Colonic mucosa (tissue), 4 donors: Measurements from ENCODE around the gene ECSCR. TPM values are rescaled to one million over a fixed set of nuclear protein-coding genes. Genes with fewer than 3 reads are reported as not detected.

Experiments
- DNase-seq: peaks from one replicate; pipeline ENCODE4 v3.0.0-alpha.2; 2020
- H3K27ac ChIP-seq: fragments of 200-600 bp; one replicate; pipeline ENCODE4 v1.8.0; 2021
- H3K27me3 ChIP-seq: fragments of 200-600 bp; one replicate; pipeline ENCODE4 v1.8.0; 2021
- H3K36me3 ChIP-seq: fragments of 200-600 bp; one replicate; pipeline ENCODE4 v1.8.0; 2021
- H3K4me1 ChIP-seq: fragments of 200-600 bp; one replicate; pipeline ENCODE4 v1.8.0; 2021; ENCODE audit warnings: mild to moderate bottlenecking
- H3K4me3 ChIP-seq: fragments of 200-600 bp; one replicate; pipeline ENCODE4 v1.8.0; 2021
- H3K9ac ChIP-seq, 2 donors: one replicate each; pipeline ENCODE4 v1.7.0; 2013; ENCODE audit warnings: control low read depth in 2 of 2, low read depth in 2 of 2, low read length in 2 of 2
- H3K9me3 ChIP-seq: fragments of 200-600 bp; one replicate; pipeline ENCODE4 v1.8.0; 2021
- CTCF ChIP-seq: fragments of 200-600 bp; IDR thresholded peaks from one replicate; pipeline ENCODE4 v1.8.0; 2022; ENCODE audit warnings: antibody characterized with exemption, mild to moderate bottlenecking
- intact Hi-C: fragments of 100-400 bp; cut with DNase I; formaldehyde crosslinking; loops from one replicate; pipeline ENCODE4 v1.14.1; 2022
- total RNA-seq, 2 donors: library from RNA; stranded (reverse); fragmentation: NEBNext Ultra II Directional in 1 of 2; extraction: Animal tissue kit (Norgen Biotek cat#: 25700) in 1 of 2; gene quantifications; one replicate each; pipeline ENCODE4 v1.2.1, GENCODE V29; 2021
- donor health status: healthy.
- donor health status: DM: no; HTN: no; CAD: no.
- donor health status: DM: no; HTN: no; CAD: no.

The ECSCR gene
- total RNA-seq, 2 donors from 2014 or later, result 2.2 to 7.4 TPM

GRCh38 chr5:139453683-139454567 lies 8.6 kb downstream of the ECSCR start:
- H3K27me3 ChIP-seq, result no peaks in the 10 kb centered on the region
- H3K9ac ChIP-seq, result no peak overlapping the region
- intact Hi-C loops, result no loop called here
- DNase-seq, result no peak
- H3K27ac ChIP-seq, result no peak overlapping the region
- no peak for TF ChIP-seq CTCF
- no peaks in the 10 kb centered on the region for H3K9me3 ChIP-seq
- no peaks in the 10 kb centered on the region for H3K36me3 ChIP-seq
- no peak overlapping the region for H3K4me3 ChIP-seq
- peaks cover 3% of the 10 kb centered on the region for H3K4me1 ChIP-seq

DNA sequence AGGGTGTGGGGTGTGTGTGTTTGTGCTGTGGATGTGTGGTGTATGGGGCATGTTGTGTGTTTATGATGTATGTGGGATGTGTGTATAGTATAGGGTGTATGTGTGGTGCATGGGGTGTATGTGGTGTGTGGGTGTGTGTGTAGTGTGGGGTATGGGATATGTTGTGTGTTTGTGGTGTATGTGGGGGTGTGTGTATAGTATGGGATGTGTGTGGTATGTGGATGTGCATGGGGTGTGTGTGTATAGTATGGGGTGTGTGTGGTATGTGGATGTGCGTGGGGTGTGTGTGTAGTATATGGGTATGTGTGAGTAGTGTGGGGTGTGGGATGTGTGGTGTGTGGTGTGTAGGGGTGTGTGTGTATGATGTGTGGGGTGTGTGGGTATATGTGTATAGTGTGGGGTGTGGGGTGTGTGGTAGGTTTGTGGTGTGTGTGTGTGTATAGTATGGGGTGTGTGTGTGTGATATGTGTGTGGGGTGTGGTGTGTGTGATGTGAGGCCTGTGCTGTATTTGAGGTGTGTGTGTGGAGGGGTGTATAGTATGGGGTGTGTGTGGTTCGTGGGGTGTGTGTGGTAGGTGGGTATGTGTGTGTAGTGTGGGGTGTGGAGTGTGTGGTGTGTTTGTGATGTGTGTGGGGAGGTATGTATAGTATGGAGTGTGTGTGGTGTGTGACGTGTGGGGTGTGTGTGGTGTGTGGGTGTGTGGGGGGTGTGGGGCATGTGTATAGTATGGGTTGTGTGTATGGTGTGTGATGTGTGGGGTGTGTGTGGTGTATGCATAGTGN lies 10.5 kb downstream of the ECSCR start:
- no peaks in the 10 kb centered on the region for H3K4me1 ChIP-seq
- intact Hi-C loops, result no loop called here
- no peak overlapping the region for H3K9ac ChIP-seq
- no peak overlapping the region for H3K4me3 ChIP-seq
- no peak overlapping the region for H3K27ac ChIP-seq
- no peaks in the 10 kb centered on the region for H3K36me3 ChIP-seq
- H3K9me3 ChIP-seq, result no peaks in the 10 kb centered on the region
- no peak for DNase-seq
- no peaks in the 10 kb centered on the region for H3K27me3 ChIP-seq
- no peak for TF ChIP-seq CTCF

DNA sequence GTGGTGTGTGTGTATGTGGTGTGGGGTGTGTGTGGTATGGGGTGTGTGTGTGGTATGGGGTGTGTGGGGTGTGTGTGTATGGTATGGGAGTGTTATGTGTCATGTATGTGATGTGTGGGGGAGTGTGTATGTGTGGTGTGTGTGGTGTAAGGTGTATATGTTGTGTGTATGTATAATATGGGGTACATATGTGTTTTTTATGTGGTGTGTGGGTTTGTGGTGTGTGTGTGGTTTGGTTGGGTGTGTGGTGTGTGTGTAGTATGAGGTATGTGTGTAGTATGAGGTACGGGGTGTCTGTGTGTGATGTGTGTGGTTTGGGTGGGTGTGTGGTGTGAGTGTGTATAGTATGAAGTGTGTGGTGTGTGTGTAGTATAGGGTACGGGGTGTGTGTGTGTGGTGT lies 11.4 kb downstream of the ECSCR start:
- H3K36me3 ChIP-seq, result no peaks in the 10 kb centered on the region
- no peaks in the 10 kb centered on the region for H3K9me3 ChIP-seq
- no peaks in the 10 kb centered on the region for H3K4me1 ChIP-seq
- DNase-seq, result no peak
- intact Hi-C loops, result no loop called here
- no peak overlapping the region for H3K27ac ChIP-seq
- no peaks in the 10 kb centered on the region for H3K27me3 ChIP-seq
- no peak overlapping the region for H3K9ac ChIP-seq
- TF ChIP-seq CTCF, result no peak
- H3K4me3 ChIP-seq, result no peak overlapping the region

- H3K4me3 ChIP-seq, result no peak overlapping the region
- H3K27ac ChIP-seq, result no peak overlapping the region
- intact Hi-C loops, result no loop called here
- no peak for TF ChIP-seq CTCF
- H3K9me3 ChIP-seq, result no peaks in the 10 kb centered on the region
- H3K27me3 ChIP-seq, result no peaks in the 10 kb centered on the region
- H3K9ac ChIP-seq, result peak overlapping the region in 1 of 2 donors; percentile 12
- no peaks in the 10 kb centered on the region for H3K36me3 ChIP-seq
- no peaks in the 10 kb centered on the region for H3K4me1 ChIP-seq
- no peak for DNase-seq
These were observed 15.4 kb downstream of the ECSCR start for GRCh38 chr5:139446956-139447779.
